Measurements from ENCODE around the gene PHYKPL.

- TF ChIP-seq POLR2A (IDR thresholded peaks at IDR 0.05): no peak
- TF ChIP-seq, protein P1, sequence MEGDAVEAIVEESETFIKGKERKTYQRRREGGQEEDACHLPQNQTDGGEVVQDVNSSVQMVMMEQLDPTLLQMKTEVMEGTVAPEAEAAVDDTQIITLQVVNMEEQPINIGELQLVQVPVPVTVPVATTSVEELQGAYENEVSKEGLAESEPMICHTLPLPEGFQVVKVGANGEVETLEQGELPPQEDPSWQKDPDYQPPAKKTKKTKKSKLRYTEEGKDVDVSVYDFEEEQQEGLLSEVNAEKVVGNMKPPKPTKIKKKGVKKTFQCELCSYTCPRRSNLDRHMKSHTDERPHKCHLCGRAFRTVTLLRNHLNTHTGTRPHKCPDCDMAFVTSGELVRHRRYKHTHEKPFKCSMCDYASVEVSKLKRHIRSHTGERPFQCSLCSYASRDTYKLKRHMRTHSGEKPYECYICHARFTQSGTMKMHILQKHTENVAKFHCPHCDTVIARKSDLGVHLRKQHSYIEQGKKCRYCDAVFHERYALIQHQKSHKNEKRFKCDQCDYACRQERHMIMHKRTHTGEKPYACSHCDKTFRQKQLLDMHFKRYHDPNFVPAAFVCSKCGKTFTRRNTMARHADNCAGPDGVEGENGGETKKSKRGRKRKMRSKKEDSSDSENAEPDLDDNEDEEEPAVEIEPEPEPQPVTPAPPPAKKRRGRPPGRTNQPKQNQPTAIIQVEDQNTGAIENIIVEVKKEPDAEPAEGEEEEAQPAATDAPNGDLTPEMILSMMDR (IDR thresholded peaks at IDR 0.05): no peak
Observed at GRCh38 chr5:178223828-178224335, 8.7 kb downstream of the PHYKPL start.
